GM21423 (cell line): ENCODE data around the gene CKAP2.
"Not testable (repeated sequence)": the region's sequence is repeated elsewhere in the genome, so short reads cannot be mapped to it uniquely, and the experiment has no call there.

ENCODE experiments used
- ATAC-seq: cut with Tn5 transposase; IDR thresholded peaks from one replicate; pipeline ENCODE4 v1.9.1; 2021; ENCODE audit warnings: mild to moderate bottlenecking, moderate library complexity; ENCODE audit not compliant: unreplicated experiment

The CKAP2 gene

GRCh38 chr13:52450793-52451116 is 4.5 kb upstream of the CKAP2 start:
- no peak for ATAC-seq

- no peak for ATAC-seq
These were observed 4.0 kb upstream of the CKAP2 start for GRCh38 chr13:52451135-52451804.

- ATAC-seq = no peak
These were observed 2.8 kb upstream of the CKAP2 start for GRCh38 chr13:52452470-52452869.

GRCh38 chr13:52454459-52454819 is 839 bp upstream of the CKAP2 start:
- peak; percentile 32 for ATAC-seq

- ATAC-seq = peak; percentile 26
These were observed 381 bp downstream of the CKAP2 start for GRCh38 chr13:52455677-52456041.

- ATAC-seq = no peak
These were observed 4.4 kb downstream of the CKAP2 start for GRCh38 chr13:52459668-52460067.

GRCh38 chr13:52461265-52461664 is 6.0 kb downstream of the CKAP2 start:
- no peak for ATAC-seq

GRCh38 chr13:52463526-52463925 is 8.2 kb downstream of the CKAP2 start:
- no peak for ATAC-seq

GRCh38 chr13:52468487-52468886 is 13.2 kb downstream of the CKAP2 start:
- ATAC-seq = not testable (repeated sequence)

GRCh38 chr13:52480677-52481428 is 25.6 kb downstream of the CKAP2 start:
- not testable (repeated sequence) for ATAC-seq

GRCh38 chr13:52487078-52487477 is 31.8 kb downstream of the CKAP2 start:
- ATAC-seq = not testable (repeated sequence)

- not testable (repeated sequence) for ATAC-seq
These were observed 33.5 kb downstream of the CKAP2 start for GRCh38 chr13:52488763-52489162.

- not testable (repeated sequence) for ATAC-seq
These were observed 35.7 kb downstream of the CKAP2 start for GRCh38 chr13:52491015-52491414.

- not testable (repeated sequence) for ATAC-seq
These were observed 39.0 kb downstream of the CKAP2 start for GRCh38 chr13:52494241-52494640.

GRCh38 chr13:52497979-52498378 is 42.7 kb downstream of the CKAP2 start:
- ATAC-seq = peak; percentile 86

- ATAC-seq = not testable (repeated sequence)
These were observed 47.0 kb downstream of the CKAP2 start for GRCh38 chr13:52502277-52502676.

- not testable (repeated sequence) for ATAC-seq
These were observed 50.6 kb downstream of the CKAP2 start for GRCh38 chr13:52505843-52506242.

GRCh38 chr13:52509532-52509931 is 54.3 kb downstream of the CKAP2 start:
- ATAC-seq = not testable (repeated sequence)

- ATAC-seq = not testable (repeated sequence)
These were observed 55.0 kb downstream of the CKAP2 start for GRCh38 chr13:52510221-52510797.

GRCh38 chr13:52511598-52511997 is 56.3 kb downstream of the CKAP2 start:
- ATAC-seq = not testable (repeated sequence)

- not testable (repeated sequence) for ATAC-seq
These were observed 58.8 kb downstream of the CKAP2 start for GRCh38 chr13:52513957-52514596.

- ATAC-seq = not testable (repeated sequence)
These were observed 68.0 kb downstream of the CKAP2 start for GRCh38 chr13:52523323-52523722.
